ENCODE data around the gene TAF1B. TPM values are rescaled to one million over a fixed set of nuclear protein-coding genes. Genes with fewer than 3 reads are reported as not detected.

Gene TAF1B
- total RNA-seq, 2 experiments from 2014 or later = 18.8 to 19.0 TPM

DNA sequence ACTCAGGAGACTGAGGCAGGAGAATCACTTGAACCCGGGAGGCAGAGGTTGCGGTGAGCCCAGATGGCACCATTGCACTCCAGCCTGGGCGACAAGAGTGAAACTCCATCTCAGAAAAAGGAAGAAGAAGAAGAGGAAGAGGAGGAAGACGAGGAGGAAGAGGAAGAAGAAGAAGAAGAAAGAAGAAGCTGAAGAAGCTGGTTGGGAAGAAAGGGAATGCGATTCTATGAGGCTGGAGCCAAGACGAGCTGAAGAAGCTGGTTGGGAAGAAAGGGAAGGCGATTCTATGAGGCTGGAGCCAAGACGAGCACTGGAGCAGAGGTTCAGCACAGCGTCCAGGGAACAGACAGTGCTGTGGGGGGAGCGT is 30.3 kb upstream of the TAF1B start:
- H3K36me3 Mint-ChIP-seq = no peaks in the 10 kb centered on the region
- DNase-seq = no peak
- H3K9me3 Mint-ChIP-seq = no peaks in the 10 kb centered on the region
- peaks cover 11% of the 10 kb centered on the region for H3K4me1 Mint-ChIP-seq
- H3K27me3 Mint-ChIP-seq = peaks cover 11% of the 10 kb centered on the region
- ATAC-seq (ENCODE audit: low read depth) = no peak
- no peak overlapping the region for H3K4me3 Mint-ChIP-seq
- POLR2A ChIA-PET = no interaction called here
- H3K27ac Mint-ChIP-seq = no peak overlapping the region

DNA sequence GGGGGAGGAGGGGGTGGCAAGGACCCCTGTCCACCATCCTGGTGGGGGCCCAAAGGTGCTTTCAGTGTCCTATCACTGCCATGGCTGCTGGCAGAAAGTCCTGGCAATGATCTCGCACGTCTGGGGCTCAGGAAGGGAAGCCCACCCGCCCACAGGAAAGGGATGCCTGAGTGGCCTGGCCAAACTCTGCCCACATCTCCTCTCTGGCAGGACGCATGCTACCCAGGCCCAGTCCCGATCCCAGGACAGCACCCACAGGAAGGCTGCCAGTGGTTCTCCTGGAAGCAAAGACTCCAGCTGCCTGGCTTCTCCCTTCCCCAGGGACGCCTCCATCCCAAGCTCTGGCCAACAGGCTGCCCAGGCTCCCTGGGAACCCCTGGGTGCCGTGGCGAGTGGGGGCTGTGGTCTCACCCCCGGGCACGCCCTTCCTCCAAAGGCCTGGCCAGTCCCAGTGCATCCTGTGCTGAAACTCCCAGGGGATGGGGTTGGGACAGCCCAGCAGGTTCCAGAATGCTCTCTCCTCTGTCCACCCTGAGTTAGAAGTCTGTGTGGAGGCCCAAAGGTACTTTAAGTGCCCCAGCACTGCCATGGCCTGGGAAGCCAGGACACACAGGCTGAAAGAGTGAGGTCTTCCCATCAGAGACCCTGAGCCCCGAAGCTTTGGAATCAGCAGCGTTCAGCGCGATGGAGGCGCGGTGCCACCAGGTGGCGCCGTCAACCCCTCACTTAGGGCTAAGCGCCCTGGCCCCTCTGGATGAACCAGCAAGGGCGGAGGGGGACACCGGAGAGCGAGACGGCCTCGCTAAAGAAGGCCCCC is 29.8 kb upstream of the TAF1B start:
- peaks cover 11% of the 10 kb centered on the region for H3K4me1 Mint-ChIP-seq
- H3K9me3 Mint-ChIP-seq = no peaks in the 10 kb centered on the region
- DNase-seq (peak; percentile 81), ATAC-seq (ENCODE audit: low read depth) (peak; percentile 80)
- no peak overlapping the region for H3K27ac Mint-ChIP-seq
- peaks cover 14% of the 10 kb centered on the region for H3K27me3 Mint-ChIP-seq
- H3K4me3 Mint-ChIP-seq = no peak overlapping the region
- POLR2A ChIA-PET = interaction anchor here (0.9 to 1.0 kb wide), 2 partner anchors 13 to 30 kb away, joined by 4 read pairs; partner anchors contain the start of gene TAF1B
- H3K36me3 Mint-ChIP-seq = no peaks in the 10 kb centered on the region

DNA sequence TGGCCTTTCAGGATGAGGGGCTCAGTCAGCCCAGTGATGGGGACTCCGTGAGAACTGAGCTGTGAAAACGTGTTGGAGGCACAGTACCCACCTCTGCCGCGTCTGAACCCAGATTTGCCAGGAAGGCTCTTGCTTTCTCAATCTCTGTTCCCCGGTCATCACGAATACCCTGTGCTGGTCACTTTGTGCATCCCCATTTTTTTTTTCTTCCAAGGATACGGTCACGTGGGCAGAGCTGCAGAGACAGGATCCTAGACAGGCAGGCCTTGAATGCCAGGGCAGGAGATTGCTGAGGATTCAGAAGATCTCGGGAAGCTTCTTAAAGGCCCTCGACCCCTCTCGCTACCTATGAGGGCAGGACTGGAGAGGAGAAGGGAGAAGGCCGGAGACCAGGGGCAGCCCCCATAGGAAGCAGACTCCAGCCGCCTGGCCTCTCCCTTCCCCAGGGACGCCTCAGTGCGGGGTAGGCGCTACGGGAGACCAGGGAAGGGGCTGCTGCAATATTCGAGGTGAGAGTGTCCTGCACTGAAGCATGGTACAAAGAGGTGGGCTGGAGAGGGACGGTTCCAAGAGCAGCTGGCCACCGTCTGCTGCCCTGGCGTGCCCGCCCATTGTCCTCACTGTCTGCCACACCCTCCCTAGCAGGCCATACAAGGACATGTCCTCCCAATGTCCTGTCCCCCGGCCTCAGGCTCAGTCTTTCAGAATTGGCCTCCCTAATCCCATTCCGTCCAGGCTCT is 29.0 kb upstream of the TAF1B start:
- POLR2A ChIA-PET = interaction anchor here (0.9 to 1.0 kb wide), 2 partner anchors 14 to 29 kb away, joined by 4 read pairs; partner anchors contain the start of gene TAF1B
- H3K4me3 Mint-ChIP-seq = no peak overlapping the region
- no peak for ATAC-seq (ENCODE audit: low read depth)
- no peak overlapping the region for H3K27ac Mint-ChIP-seq
- no peaks in the 10 kb centered on the region for H3K36me3 Mint-ChIP-seq
- peaks cover 14% of the 10 kb centered on the region for H3K27me3 Mint-ChIP-seq
- no peak for DNase-seq
- peaks cover 11% of the 10 kb centered on the region for H3K4me1 Mint-ChIP-seq
- no peaks in the 10 kb centered on the region for H3K9me3 Mint-ChIP-seq

DNA sequence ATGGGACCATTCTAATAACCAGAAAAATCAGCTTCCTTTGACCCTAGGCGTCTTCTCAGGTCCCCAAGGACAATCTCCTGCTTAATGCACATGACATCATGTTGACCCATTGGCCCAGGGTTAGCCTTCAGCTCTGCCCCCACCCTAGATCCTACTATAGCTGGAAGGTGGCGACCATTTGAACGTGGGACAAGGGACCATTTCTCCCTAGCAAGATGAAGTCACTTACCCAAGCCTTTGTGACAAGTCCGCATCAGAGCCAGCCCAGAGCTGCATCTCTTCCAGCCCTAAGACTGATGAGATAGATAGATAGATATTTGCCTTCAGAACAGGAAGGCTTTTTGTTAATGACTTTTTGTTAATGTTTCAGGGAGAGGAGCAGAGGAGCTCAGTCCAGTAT is 28.2 kb upstream of the TAF1B start:
- no peak overlapping the region for H3K27ac Mint-ChIP-seq
- no peak overlapping the region for H3K4me3 Mint-ChIP-seq
- no peak for ATAC-seq (ENCODE audit: low read depth)

DNA sequence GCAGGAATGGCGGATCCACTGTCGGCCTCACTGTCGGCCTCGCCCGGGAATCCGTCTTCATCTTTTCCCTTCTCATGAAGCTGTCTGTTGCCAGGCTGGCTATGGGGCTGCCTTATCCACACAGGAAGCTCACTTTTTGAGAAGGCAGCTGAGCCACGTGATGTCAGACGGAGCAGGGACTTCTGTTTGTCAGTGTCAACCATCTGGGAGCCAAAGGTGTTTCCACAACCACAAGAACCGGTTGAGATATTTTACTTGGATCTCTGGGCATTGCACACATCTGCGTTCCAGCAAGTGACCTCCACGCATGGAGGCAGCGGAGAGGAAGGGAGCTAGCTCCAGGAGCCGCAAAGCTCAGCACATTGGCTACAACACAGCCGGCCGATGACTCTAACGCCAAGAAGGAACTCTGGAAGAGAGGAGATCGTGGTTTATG is 27.4 kb upstream of the TAF1B start:
- ATAC-seq (ENCODE audit: low read depth) (no peak), DNase-seq (no peak)
- Mint-ChIP-seq H3K27me3 (peaks cover 14% of the 10 kb centered on the region), H3K4me3 (no peak overlapping the region), H3K9me3 (no peaks in the 10 kb centered on the region), H3K36me3 (no peaks in the 10 kb centered on the region), H3K27ac (no peak overlapping the region), H3K4me1 (peaks cover 11% of the 10 kb centered on the region)
- POLR2A ChIA-PET = interaction anchor here (0.7 kb wide), 1 partner anchor 228 kb away, joined by 3 read pairs; the partner anchor contains the start of gene KLF11

More for the DNA sequence above, 28.2 kb upstream of the TAF1B start:
- Mint-ChIP-seq H3K9me3 (no peaks in the 10 kb centered on the region), H3K4me1 (peaks cover 11% of the 10 kb centered on the region), H3K27me3 (peaks cover 14% of the 10 kb centered on the region), H3K36me3 (no peaks in the 10 kb centered on the region)
- POLR2A ChIA-PET = no interaction called here
- no peak for DNase-seq

DNA sequence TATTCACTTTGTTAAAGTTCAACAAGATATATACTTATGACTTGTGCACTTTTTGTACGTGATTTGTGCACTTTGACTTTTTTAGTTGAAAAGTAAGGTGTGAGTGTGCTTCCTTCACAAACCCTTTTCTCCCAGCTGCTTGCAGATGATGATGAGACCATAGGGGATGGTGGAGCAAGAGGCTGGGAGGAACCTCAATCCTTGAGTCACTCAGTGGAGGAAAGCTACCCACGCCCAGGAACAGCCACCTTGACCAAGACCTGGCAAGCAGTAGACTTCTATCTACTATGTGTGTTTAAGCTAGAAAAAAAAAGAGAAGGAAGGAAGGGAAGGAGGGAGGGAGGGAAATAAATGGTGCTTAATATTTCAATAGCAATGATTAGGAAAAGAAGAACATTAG is 25.2 kb upstream of the TAF1B start:
- Mint-ChIP-seq H3K27ac (no peak overlapping the region), H3K4me3 (no peak overlapping the region), H3K36me3 (no peaks in the 10 kb centered on the region), H3K9me3 (no peaks in the 10 kb centered on the region), H3K4me1 (peaks cover 11% of the 10 kb centered on the region), H3K27me3 (peaks cover 14% of the 10 kb centered on the region)
- POLR2A ChIA-PET = no interaction called here
- DNase-seq (no peak), ATAC-seq (ENCODE audit: low read depth) (no peak)

DNA sequence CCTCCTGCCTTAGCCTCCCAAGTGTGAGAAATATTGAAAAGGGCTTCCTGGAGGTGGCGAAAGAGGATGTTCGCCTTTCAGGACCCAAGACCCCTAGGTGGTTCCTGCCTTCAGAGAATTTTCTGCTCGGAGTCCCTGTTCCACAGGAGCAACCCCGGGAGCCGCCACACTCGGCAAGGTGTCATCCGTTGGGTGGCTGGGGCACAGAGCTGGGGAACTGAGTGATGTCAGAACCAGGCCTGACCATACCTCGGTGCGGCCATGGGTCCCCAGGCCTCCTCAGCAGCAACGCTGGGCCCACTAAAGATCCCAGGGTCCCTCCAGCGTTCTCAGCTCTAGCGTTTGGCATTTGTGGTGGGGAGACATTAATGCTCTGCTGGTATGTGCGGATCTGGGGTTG is 23.7 kb upstream of the TAF1B start:
- Mint-ChIP-seq H3K27me3 (peaks cover 11% of the 10 kb centered on the region), H3K27ac (no peak overlapping the region), H3K4me1 (peaks cover 8% of the 10 kb centered on the region), H3K9me3 (no peaks in the 10 kb centered on the region), H3K36me3 (no peaks in the 10 kb centered on the region), H3K4me3 (no peak overlapping the region)
- no peak for ATAC-seq (ENCODE audit: low read depth)
- no peak for DNase-seq
- POLR2A ChIA-PET = no interaction called here

DNA sequence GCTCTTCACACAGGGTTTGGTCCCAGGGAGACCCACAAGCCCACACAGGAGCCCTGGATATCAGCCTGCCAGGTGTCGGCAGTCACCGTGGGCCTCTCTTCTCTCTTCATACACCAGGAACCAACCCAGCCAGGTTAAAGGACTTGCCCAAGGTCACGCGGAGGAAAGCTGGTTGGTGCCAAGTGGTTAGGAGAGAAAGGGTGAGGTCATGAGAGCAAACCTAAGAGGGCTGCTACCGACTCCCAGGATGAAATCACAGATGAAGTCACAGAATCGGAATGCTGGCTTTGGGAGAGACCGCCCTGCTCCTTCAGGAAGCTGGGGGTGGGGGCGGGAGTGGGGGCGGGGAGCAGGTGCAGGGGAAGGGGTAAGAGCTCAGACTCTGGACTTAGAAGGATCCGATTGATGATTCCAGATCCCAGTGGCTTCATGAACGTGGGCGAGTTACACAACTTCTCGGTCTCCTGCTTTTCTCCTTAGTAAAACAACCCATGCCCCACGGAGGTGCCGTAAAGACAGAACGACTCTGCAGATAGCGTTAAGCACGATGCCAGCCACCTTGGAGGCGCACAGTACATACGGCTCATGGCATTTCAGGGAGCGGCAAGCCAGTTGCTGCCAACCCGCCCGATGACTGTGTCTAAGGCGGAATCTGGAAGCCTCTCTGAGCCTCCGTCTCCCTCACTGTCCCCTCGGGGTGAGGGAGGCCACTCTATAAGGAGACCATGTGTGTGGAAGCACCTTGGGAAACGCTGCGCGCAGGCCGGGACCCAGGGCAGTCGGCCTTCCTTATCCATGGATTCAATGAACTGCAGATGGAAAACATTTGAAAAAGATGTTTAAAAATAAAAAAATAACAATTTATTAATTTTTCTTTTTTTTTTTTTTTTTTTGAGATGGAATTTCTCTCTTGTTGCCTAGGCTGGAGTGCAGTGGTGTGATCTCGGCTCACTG is 23.0 kb upstream of the TAF1B start:
- POLR2A ChIA-PET = no interaction called here
- no peaks in the 10 kb centered on the region for H3K9me3 Mint-ChIP-seq
- no peak for DNase-seq

DNA sequence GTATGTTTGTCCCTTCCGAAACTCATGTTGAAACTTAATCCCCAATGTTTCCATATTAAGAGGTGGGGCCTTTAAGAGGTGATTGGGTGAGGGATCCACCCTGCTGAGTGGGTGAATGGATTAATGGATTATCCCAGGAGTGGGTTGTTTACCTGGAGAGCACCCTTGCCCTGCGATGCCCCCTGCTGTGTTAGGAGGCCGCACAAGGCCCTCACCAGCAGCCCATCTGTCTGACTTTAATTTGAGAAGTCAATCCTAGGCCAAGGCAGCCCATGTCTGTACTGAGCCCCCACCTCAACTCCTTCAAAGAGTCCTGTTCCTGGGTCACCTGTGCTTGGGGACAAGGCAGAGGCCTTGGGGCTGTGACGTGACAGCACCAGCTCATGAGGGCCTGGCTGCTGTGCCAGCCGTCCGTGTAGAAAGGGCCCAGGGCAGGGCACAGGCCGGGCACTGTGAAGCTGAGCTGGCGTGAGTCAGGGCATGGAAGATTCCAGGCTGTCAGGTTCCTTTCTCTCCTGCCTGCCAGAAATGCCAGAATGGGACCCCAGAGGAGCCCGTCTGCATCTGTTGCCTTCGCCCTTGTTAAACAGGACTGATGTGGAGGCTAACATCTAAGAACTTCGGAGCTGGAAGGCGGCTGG is 21.3 kb upstream of the TAF1B start:
- H3K9me3 Mint-ChIP-seq = no peaks in the 10 kb centered on the region
- no peak for DNase-seq
- H3K36me3 Mint-ChIP-seq = no peaks in the 10 kb centered on the region
- no peak for ATAC-seq (ENCODE audit: low read depth)
- no peaks in the 10 kb centered on the region for H3K4me1 Mint-ChIP-seq
- H3K4me3 Mint-ChIP-seq = no peak overlapping the region
- H3K27me3 Mint-ChIP-seq = peaks cover 13% of the 10 kb centered on the region
- H3K27ac Mint-ChIP-seq = no peak overlapping the region
- POLR2A ChIA-PET = no interaction called here

More for the DNA sequence above, 23.0 kb upstream of the TAF1B start:
- Mint-ChIP-seq H3K27ac (no peak overlapping the region), H3K4me3 (no peak overlapping the region), H3K27me3 (peaks cover 5% of the 10 kb centered on the region), H3K4me1 (peaks cover 8% of the 10 kb centered on the region), H3K36me3 (no peaks in the 10 kb centered on the region)
- ATAC-seq (ENCODE audit: low read depth) = no peak

DNA sequence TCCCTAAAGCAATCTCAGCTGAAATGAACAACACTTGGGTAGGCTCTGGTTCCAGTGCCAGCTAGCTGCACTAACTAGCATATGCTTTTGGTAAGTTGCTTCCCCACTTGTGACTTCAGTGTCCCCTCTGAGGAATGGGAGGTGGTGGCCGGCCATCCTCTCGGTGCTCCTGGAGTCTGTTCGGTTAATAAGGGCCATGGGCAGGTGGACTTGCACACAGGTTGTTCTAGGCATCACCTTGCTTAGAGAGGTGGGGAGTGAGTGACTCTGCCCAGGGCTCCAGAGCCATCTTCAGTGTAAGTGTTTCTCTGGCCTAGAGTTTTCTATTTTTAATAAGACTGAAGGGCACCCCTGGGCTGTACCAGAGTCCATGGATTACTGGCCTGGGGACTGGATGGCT is 18.8 kb upstream of the TAF1B start:
- ATAC-seq (ENCODE audit: low read depth) (no peak), DNase-seq (no peak)
- Mint-ChIP-seq H3K36me3 (no peaks in the 10 kb centered on the region), H3K4me1 (peaks cover under 1% of the 10 kb centered on the region), H3K4me3 (no peak overlapping the region), H3K27ac (no peak overlapping the region), H3K9me3 (no peaks in the 10 kb centered on the region), H3K27me3 (peaks cover 26% of the 10 kb centered on the region)
- POLR2A ChIA-PET = no interaction called here

DNA sequence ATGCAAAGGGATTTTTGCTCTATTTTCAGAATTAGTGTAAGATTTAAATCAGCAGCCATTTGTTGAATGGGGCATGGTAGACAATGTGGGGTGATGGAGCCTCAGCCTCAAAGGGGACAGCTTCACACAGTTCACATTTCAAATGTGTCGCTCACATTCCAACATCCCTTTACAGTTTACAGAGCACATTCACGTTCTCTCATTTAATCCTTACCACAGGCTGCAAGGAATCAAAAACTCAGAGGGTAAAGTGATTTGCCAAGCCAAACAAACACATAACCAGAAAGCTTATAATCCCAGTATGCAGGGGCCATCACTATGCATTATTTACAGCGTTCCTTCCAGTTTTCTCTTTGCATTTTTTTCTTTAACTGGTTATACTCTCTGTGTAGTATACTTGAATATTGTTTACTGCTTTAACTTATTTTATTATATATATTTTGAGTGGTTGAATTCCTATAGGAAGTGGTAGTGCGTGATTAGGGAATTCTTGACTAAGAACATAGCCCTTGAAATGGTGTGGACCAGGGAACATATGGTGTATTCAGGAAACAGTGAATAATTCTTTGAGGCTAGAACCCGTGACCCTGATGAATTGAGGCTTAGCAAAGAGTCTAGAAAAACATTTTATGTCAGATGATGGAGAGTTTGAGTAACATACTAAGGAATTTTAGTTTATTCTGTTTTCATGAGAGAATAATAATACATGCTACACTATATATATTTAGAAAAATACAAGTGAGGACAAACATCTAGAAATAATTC is 18.1 kb upstream of the TAF1B start:
- Mint-ChIP-seq H3K36me3 (no peaks in the 10 kb centered on the region), H3K9me3 (no peaks in the 10 kb centered on the region), H3K27ac (no peak overlapping the region), H3K4me3 (no peak overlapping the region), H3K27me3 (peaks cover 30% of the 10 kb centered on the region), H3K4me1 (peaks cover 3% of the 10 kb centered on the region)
- POLR2A ChIA-PET = no interaction called here
- ATAC-seq (ENCODE audit: low read depth) = no peak
- DNase-seq = no peak

DNA sequence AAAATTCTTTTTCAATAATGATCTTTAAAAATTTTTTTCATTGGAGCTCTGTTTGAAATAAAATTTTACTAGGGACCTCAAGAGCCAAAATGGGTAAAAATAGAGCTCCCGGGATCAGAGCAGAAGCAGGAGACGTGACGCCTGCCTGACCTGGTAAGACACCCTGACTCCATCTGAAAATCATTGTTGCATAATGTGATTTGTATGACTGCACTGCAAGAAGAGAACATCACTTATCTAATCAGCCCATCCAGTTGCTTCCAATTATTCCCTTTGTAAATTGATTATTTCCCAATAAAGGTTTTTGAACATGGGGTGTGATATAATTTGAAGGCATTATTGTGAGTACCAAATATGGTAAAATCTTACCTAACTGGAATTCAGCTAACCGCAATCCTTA is 17.1 kb upstream of the TAF1B start:
- DNase-seq = no peak
- Mint-ChIP-seq H3K4me1 (peaks cover 7% of the 10 kb centered on the region), H3K27me3 (peaks cover 30% of the 10 kb centered on the region), H3K4me3 (no peak overlapping the region), H3K27ac (no peak overlapping the region), H3K36me3 (no peaks in the 10 kb centered on the region), H3K9me3 (no peaks in the 10 kb centered on the region)
- POLR2A ChIA-PET = no interaction called here
- no peak for ATAC-seq (ENCODE audit: low read depth)
